GM23338 (cell line): Measurements from ENCODE around the gene MAP2K5. TPM values are rescaled to one million over a fixed set of nuclear protein-coding genes. Genes with fewer than 3 reads are reported as not detected.

Source experiments
- ATAC-seq: fragments of 200-7000 bp; cut with Tn5 transposase; 3 replicates; pipeline ENCODE4 v1.9.1; 2020
- DNase-seq: peaks from one replicate; pipeline ENCODE4 v3.0.0-alpha.2; 2015; ENCODE audit warnings: low spot score
- H2AFZ ChIP-seq: fragments of 200-600 bp; sonication (generic); 2 replicates; pipeline ENCODE4 v1.8.0; 2016; ENCODE audit warnings: antibody characterized with exemption, mild to moderate bottlenecking, moderate library complexity
- H3F3A ChIP-seq: fragments of 200-600 bp; sonication (generic); replicated peaks from 2 replicates; pipeline ENCODE4 v1.8.0; 2017; ENCODE audit warnings: antibody characterized with exemption, mixed run types, low read depth
- H3K27ac ChIP-seq: fragments of 200-600 bp; sonication (generic); 2 replicates; pipeline ENCODE4 v1.6.1; 2016; ENCODE audit warnings: low read depth
- H3K27me3 ChIP-seq: fragments of 200-600 bp; sonication (generic); 2 replicates; pipeline ENCODE4 v1.8.0; 2016; ENCODE audit warnings: mild to moderate bottlenecking, mixed run types, moderate library complexity; ENCODE audit not compliant: insufficient read depth
- H3K36me3 ChIP-seq: fragments of 200-600 bp; sonication (generic); 2 replicates; pipeline ENCODE4 v1.8.0; 2016; ENCODE audit warnings: mild to moderate bottlenecking; ENCODE audit not compliant: insufficient read depth
- H3K4me1 ChIP-seq: fragments of 200-600 bp; sonication (generic); 2 replicates; pipeline ENCODE4 v1.8.0; 2016; ENCODE audit warnings: mild to moderate bottlenecking, moderate library complexity; ENCODE audit not compliant: insufficient read depth
- H3K4me2 ChIP-seq: fragments of 200-600 bp; sonication (generic); 2 replicates; pipeline ENCODE4 v1.7.1; 2017; ENCODE audit warnings: mixed run types
- H3K4me3 ChIP-seq: fragments of 200-600 bp; sonication (generic); 2 replicates; pipeline ENCODE4 v1.6.1; 2016; ENCODE audit warnings: mixed run types
- H3K79me2 ChIP-seq: fragments of 200-600 bp; sonication (generic); replicated peaks from 2 replicates; pipeline ENCODE4 v1.8.0; 2017; ENCODE audit warnings: mild to moderate bottlenecking; ENCODE audit not compliant: insufficient read depth
- H3K9me2 ChIP-seq: fragments of 200-600 bp; sonication (generic); 2 replicates; pipeline ENCODE4 v1.8.0; 2017; ENCODE audit not compliant: insufficient read depth
- H4K20me1 ChIP-seq: fragments of 200-600 bp; sonication (generic); replicated peaks from 2 replicates; pipeline ENCODE4 v1.8.0; 2017; ENCODE audit warnings: mild to moderate bottlenecking; ENCODE audit not compliant: insufficient read depth
- H3K27ac Mint-ChIP-seq: 2 replicates; pipeline ENCODE4 v1.8.0; 2020; ENCODE audit warnings: inconsistent platforms, mild to moderate bottlenecking, moderate library complexity, mixed read lengths
- H3K27me3 Mint-ChIP-seq: 3 replicates; pipeline ENCODE4 v1.8.0; 2022; ENCODE audit warnings: low read depth, mild to moderate bottlenecking, moderate library complexity, mixed read lengths, inconsistent platforms; ENCODE audit not compliant: insufficient read depth, poor library complexity
- H3K36me3 Mint-ChIP-seq: 3 replicates; pipeline ENCODE4 v1.8.0; 2021; ENCODE audit warnings: low read depth, mild to moderate bottlenecking, inconsistent platforms, moderate library complexity, mixed read lengths
- H3K4me1 Mint-ChIP-seq: 3 replicates; pipeline ENCODE4 v1.8.0; 2020; ENCODE audit warnings: mild to moderate bottlenecking, inconsistent platforms, mixed read lengths
- H3K4me3 Mint-ChIP-seq: 3 replicates; pipeline ENCODE4 v1.8.0; 2021; ENCODE audit warnings: moderate library complexity, mild to moderate bottlenecking, inconsistent platforms, mixed read lengths
- H3K9me3 Mint-ChIP-seq: 3 replicates; pipeline ENCODE4 v1.8.0; 2020; ENCODE audit warnings: moderate library complexity, mild to moderate bottlenecking, inconsistent platforms, mixed read lengths
- ETS1 ChIP-seq: IDR thresholded peaks from 2 replicates; pipeline ENCODE4 v1.6.1; 2016; ENCODE audit warnings: antibody characterized with exemption
- EZH2 ChIP-seq: fragments of 200-600 bp; sonication (generic); IDR thresholded peaks from one replicate; pipeline ENCODE4 v1.8.0; 2017; ENCODE audit warnings: antibody characterized with exemption, mild to moderate bottlenecking, low read depth; ENCODE audit not compliant: unreplicated experiment
- EZH2phosphoT487 ChIP-seq: fragments of 200-600 bp; sonication (generic); IDR thresholded peaks from one replicate; pipeline ENCODE4 v1.8.1; 2018; ENCODE audit warnings: antibody characterized with exemption; ENCODE audit not compliant: unreplicated experiment
- JUNB ChIP-seq: IDR thresholded peaks from one replicate; pipeline ENCODE4 v1.6.1; 2016; ENCODE audit warnings: antibody characterized with exemption; ENCODE audit not compliant: unreplicated experiment
- POLR2AphosphoS5 ChIP-seq: IDR thresholded peaks from 2 replicates; pipeline ENCODE4 v1.6.1; 2016; ENCODE audit warnings: antibody characterized with exemption, low read depth
- ZNF114 ChIP-seq: fragments of 250-450 bp; sonication (Bioruptor Pico); IDR thresholded peaks from 2 replicates; pipeline ENCODE4 v1.5.0; 2020; ENCODE audit warnings: mild to moderate bottlenecking, moderate library complexity
- ZNF331 ChIP-seq: fragments of 250-450 bp; sonication (Bioruptor Pico); IDR thresholded peaks from 2 replicates; pipeline ENCODE4 v1.5.0; 2020; ENCODE audit warnings: low read depth, mild to moderate bottlenecking, moderate library complexity
- polyA plus RNA-seq: library from polyadenylated mRNA; unstranded; fragments of >200 nt; fragmentation: Nextera tagmentation; extraction: Ambion mirVana; gene quantifications from 2 replicates; pipeline ENCODE4 v1.2.1, GENCODE V29; 2016
- total RNA-seq: library from RNA; depleted of rRNA; stranded (reverse); fragments of >200 nt; shearing (Covaris generic); gene quantifications from 2 replicates; pipeline ENCODE4 v1.2.3, GENCODE V29; 2014
- TF ChIP-seq, protein P1 (sequence below): fragments of 250-450 bp; sonication (Bioruptor Pico); IDR thresholded peaks from 2 replicates; pipeline ENCODE4 v1.5.0; 2020; ENCODE audit warnings: mild to moderate bottlenecking, moderate library complexity
- TF ChIP-seq, protein P2 (sequence below), 2 experiments: fragments of 200-600 bp in 1 of 2; sonication (generic) in 1 of 2; conservative IDR thresholded peaks; 2 replicates each; pipeline versions ENCODE4 v1.5.1 to v1.6.1; 2016 to 2017; ENCODE audit warnings: antibody characterized with exemption in 2 of 2, low read depth in 2 of 2, mild to moderate bottlenecking in 2 of 2, moderate library complexity in 1 of 2

The MAP2K5 gene
- total and polyA plus RNA-seq, 2 experiments from 2014 or later = 6.5 to 13.6 TPM

DNA sequence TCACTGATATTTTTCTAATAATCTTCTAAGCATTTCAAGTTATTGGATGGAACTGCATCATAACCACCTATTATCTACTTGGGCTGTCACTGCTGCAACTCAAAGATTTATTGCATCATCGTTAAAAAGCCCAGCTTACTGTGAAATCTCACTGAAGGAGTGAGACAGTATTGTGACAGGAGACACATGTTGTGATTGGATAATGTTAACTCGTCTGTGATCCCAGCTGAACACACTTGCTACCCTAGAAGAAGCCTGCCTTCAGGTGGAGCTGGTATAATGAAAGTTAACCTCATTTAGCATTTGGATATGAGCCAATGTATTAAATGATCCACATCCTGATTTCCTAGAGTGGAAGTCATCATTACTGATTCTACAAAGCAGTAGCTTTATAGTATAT is 138.1 kb downstream of the MAP2K5 start:
- ATAC-seq (no peak), DNase-seq (no peak)
- Histone ChIP-seq H2AFZ (no peak overlapping the region), H4K20me1 (no peaks in the 10 kb centered on the region), H3K4me1 (peaks cover 6% of the 10 kb centered on the region; the same call in 1 of the 2 replicates), H3K36me3 (peaks cover 14% of the 10 kb centered on the region), H3K4me2 (no peak overlapping the region), H3K4me3 (no peak overlapping the region), H3K27ac (no peak overlapping the region), H3K9me2 (no peaks in the 10 kb centered on the region), H3K79me2 (no peaks in the 10 kb centered on the region), H3K27me3 (no peaks in the 10 kb centered on the region), H3F3A (no peaks in the 10 kb centered on the region)
- H3K4me3 Mint-ChIP-seq = no peak overlapping the region
- H3K4me1 Mint-ChIP-seq = peaks cover 13% of the 10 kb centered on the region
- H3K27ac Mint-ChIP-seq = no peak overlapping the region; the same call in 1 of the 2 replicates
- peaks cover 7% of the 10 kb centered on the region for H3K27me3 Mint-ChIP-seq
- H3K9me3 Mint-ChIP-seq = peaks cover 23% of the 10 kb centered on the region
- TF ChIP-seq, protein P1, sequence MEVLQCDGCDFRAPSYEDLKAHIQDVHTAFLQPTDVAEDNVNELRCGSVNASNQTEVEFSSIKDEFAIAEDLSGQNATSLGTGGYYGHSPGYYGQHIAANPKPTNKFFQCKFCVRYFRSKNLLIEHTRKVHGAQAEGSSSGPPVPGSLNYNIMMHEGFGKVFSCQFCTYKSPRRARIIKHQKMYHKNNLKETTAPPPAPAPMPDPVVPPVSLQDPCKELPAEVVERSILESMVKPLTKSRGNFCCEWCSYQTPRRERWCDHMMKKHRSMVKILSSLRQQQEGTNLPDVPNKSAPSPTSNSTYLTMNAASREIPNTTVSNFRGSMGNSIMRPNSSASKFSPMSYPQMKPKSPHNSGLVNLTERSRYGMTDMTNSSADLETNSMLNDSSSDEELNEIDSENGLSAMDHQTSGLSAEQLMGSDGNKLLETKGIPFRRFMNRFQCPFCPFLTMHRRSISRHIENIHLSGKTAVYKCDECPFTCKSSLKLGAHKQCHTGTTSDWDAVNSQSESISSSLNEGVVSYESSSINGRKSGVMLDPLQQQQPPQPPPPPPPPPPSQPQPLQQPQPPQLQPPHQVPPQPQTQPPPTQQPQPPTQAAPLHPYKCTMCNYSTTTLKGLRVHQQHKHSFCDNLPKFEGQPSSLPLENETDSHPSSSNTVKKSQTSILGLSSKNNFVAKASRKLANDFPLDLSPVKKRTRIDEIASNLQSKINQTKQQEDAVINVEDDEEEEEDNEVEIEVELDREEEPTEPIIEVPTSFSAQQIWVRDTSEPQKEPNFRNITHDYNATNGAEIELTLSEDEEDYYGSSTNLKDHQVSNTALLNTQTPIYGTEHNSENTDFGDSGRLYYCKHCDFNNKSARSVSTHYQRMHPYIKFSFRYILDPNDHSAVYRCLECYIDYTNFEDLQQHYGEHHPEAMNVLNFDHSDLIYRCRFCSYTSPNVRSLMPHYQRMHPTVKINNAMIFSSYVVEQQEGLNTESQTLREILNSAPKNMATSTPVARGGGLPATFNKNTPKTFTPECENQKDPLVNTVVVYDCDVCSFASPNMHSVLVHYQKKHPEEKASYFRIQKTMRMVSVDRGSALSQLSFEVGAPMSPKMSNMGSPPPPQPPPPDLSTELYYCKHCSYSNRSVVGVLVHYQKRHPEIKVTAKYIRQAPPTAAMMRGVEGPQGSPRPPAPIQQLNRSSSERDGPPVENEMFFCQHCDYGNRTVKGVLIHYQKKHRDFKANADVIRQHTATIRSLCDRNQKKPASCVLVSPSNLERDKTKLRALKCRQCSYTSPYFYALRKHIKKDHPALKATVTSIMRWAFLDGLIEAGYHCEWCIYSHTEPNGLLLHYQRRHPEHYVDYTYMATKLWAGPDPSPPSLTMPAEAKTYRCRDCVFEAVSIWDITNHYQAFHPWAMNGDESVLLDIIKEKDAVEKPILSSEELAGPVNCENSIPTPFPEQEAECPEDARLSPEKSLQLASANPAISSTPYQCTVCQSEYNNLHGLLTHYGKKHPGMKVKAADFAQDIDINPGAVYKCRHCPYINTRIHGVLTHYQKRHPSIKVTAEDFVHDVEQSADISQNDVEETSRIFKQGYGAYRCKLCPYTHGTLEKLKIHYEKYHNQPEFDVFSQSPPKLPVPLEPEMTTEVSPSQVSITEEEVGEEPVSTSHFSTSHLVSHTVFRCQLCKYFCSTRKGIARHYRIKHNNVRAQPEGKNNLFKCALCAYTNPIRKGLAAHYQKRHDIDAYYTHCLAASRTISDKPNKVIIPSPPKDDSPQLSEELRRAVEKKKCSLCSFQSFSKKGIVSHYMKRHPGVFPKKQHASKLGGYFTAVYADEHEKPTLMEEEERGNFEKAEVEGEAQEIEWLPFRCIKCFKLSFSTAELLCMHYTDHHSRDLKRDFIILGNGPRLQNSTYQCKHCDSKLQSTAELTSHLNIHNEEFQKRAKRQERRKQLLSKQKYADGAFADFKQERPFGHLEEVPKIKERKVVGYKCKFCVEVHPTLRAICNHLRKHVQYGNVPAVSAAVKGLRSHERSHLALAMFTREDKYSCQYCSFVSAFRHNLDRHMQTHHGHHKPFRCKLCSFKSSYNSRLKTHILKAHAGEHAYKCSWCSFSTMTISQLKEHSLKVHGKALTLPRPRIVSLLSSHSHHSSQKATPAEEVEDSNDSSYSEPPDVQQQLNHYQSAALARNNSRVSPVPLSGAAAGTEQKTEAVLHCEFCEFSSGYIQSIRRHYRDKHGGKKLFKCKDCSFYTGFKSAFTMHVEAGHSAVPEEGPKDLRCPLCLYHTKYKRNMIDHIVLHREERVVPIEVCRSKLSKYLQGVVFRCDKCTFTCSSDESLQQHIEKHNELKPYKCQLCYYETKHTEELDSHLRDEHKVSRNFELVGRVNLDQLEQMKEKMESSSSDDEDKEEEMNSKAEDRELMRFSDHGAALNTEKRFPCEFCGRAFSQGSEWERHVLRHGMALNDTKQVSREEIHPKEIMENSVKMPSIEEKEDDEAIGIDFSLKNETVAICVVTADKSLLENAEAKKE (CRISPR knock-in tag) = no peak
- TF ChIP-seq, protein P2, sequence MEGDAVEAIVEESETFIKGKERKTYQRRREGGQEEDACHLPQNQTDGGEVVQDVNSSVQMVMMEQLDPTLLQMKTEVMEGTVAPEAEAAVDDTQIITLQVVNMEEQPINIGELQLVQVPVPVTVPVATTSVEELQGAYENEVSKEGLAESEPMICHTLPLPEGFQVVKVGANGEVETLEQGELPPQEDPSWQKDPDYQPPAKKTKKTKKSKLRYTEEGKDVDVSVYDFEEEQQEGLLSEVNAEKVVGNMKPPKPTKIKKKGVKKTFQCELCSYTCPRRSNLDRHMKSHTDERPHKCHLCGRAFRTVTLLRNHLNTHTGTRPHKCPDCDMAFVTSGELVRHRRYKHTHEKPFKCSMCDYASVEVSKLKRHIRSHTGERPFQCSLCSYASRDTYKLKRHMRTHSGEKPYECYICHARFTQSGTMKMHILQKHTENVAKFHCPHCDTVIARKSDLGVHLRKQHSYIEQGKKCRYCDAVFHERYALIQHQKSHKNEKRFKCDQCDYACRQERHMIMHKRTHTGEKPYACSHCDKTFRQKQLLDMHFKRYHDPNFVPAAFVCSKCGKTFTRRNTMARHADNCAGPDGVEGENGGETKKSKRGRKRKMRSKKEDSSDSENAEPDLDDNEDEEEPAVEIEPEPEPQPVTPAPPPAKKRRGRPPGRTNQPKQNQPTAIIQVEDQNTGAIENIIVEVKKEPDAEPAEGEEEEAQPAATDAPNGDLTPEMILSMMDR (conservative IDR thresholded peaks at IDR 0.05; ENCODE audit: low read depth in 2 of 2) = no peak
- TF ChIP-seq POLR2AphosphoS5 = no peak
- no peak for TF ChIP-seq JUNB
- no peak for TF ChIP-seq ZNF331 (CRISPR knock-in tag)
- no peak for TF ChIP-seq ETS1
- no peak for TF ChIP-seq EZH2
- TF ChIP-seq ZNF114 = no peak
- no peak for TF ChIP-seq EZH2phosphoT487
- H3K36me3 Mint-ChIP-seq = peaks cover 23% of the 10 kb centered on the region
